Activated CD4-positive, alpha-beta memory T cell treated with anti-CD3 and anti-CD28 coated beads, Interleukin-2, amount 10 ng/mL, durations not matched to agents 7 days and 5 days (primary cell): ENCODE data around the gene PRR20B. TPM values are rescaled to one million over a fixed set of nuclear protein-coding genes. Genes with fewer than 3 reads are reported as not detected.
"Not testable (repeated sequence)": the region's sequence is repeated elsewhere in the genome, so short reads cannot be mapped to it uniquely, and the experiment has no call there.

Experiments used
- CTCF ChIA-PET: fragments of 350-600 bp; sonication (Branson Sonifier 250); formaldehyde crosslinking; loops from one replicate; lab custom pipeline; 2021; ENCODE audit warnings: antibody characterized with exemption, inconsistent platforms; lab: Charles Lee
- POLR2A ChIA-PET: fragments of 350-600 bp; sonication (Branson Sonifier 250); formaldehyde crosslinking; loops from one replicate; lab custom pipeline; 2021; ENCODE audit warnings: antibody characterized with exemption; lab: Charles Lee
- DNase-seq: peaks from one replicate; pipeline ENCODE4 v3.0.0-alpha.2; 2020
- H3K27ac Mint-ChIP-seq: one replicate; pipeline ENCODE4 v1.8.0; 2021; ENCODE audit warnings: mild to moderate bottlenecking, mixed read lengths
- H3K27me3 Mint-ChIP-seq: one replicate; pipeline ENCODE4 v1.8.0; 2021; ENCODE audit warnings: mixed read lengths
- H3K36me3 Mint-ChIP-seq: one replicate; pipeline ENCODE4 v1.8.0; 2021; ENCODE audit warnings: low read depth, mixed read lengths
- H3K4me1 Mint-ChIP-seq: one replicate; pipeline ENCODE4 v1.8.0; 2021; ENCODE audit warnings: mixed read lengths
- H3K4me3 Mint-ChIP-seq: one replicate; pipeline ENCODE4 v1.8.0; 2021; ENCODE audit warnings: mild to moderate bottlenecking, mixed read lengths
- H3K9me3 Mint-ChIP-seq: one replicate; pipeline ENCODE4 v1.8.0; 2021; ENCODE audit warnings: mixed read lengths
- total RNA-seq, 2 experiments: library from RNA; stranded (reverse); gene quantifications; one replicate each; pipeline ENCODE4 v1.2.3, GENCODE V29; 2021

PRR20B gene
- total RNA-seq, result not detected

DNA sequence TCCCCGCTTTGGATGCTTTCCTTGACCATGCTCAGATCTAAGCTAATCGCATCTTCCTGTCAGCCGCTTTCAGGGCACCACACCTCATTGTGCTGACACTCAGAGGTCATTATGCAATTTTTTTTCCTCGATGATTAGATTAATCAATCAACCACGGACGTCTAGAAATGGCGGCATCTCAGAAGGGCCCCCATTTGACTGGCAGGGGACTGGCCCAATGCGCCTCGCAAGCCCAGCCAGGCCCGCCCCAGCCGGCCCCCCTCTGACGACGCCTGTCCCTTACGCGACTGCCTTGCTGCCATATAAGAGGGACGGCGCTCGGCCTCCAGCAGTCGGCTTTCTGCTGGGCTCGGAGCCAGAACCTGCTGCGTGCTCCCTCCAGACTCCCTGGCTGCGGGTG is at the start of gene PRR20B:
Gene PRR20B (plus strand): TSS at position 301 of the 400 bp plus-strand sequence. CDS start 387 bp downstream, outside the sequence.
- DNase-seq, H3K27ac Mint-ChIP-seq, H3K4me1 Mint-ChIP-seq, POLR2A ChIA-PET, CTCF ChIA-PET, H3K9me3 Mint-ChIP-seq, H3K4me3 Mint-ChIP-seq, H3K27me3 Mint-ChIP-seq, H3K36me3 Mint-ChIP-seq: not testable (repeated sequence)

DNA sequence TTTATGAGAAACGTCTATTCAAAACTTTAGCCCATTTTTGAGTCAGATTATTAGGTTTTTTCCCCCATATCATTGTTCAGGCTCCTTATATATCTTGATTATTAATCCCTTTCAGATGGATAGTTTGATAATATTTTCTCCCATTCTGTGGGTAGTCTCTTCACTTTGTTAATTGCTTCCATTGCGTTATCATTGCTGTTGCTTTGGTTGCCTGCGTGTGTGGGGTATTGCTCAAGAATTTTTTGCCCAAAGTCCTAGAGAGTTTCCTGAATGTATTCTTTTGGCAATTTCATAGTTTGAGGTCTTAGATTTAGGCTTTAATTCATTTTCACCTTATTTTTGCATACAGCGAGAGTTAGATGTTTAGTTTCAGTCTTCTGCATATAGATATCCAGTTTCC is 32.3 kb upstream of the PRR20B start:
- H3K4me1 Mint-ChIP-seq, result no peaks in the 10 kb centered on the region
- H3K9me3 Mint-ChIP-seq, result peaks cover 9% of the 10 kb centered on the region
- no peaks in the 10 kb centered on the region for H3K27me3 Mint-ChIP-seq
- ChIA-PET POLR2A (no interaction called here), CTCF (no interaction called here)
- H3K4me3 Mint-ChIP-seq, result no peak overlapping the region
- H3K27ac Mint-ChIP-seq, result no peak overlapping the region
- no peaks in the 10 kb centered on the region for H3K36me3 Mint-ChIP-seq
- DNase-seq, result no peak

DNA sequence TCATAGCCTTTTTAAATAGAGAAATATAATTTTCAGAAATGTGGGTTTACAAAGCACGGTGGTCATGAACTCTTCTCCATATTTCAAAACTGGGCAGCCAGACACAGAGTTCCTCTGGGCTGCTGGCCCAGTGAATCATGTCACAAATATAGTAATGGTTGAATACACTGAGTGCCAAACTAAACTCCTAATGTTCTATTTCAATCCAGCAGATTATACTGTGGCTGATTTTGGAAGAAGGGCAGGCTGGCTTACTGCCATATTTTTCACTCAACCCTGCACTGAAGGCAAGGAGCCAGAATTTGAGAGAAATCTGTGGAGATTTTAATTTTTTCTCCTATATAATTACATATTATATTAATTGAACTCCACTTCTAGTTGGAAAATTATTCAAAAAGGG is 23.6 kb upstream of the PRR20B start:
- POLR2A ChIA-PET, result no interaction called here
- Mint-ChIP-seq H3K9me3 (no peaks in the 10 kb centered on the region), H3K36me3 (no peaks in the 10 kb centered on the region), H3K27me3 (no peaks in the 10 kb centered on the region), H3K4me3 (no peak overlapping the region), H3K27ac (no peak overlapping the region), H3K4me1 (no peaks in the 10 kb centered on the region)
- no peak for DNase-seq
- CTCF ChIA-PET, result no interaction called here

DNA sequence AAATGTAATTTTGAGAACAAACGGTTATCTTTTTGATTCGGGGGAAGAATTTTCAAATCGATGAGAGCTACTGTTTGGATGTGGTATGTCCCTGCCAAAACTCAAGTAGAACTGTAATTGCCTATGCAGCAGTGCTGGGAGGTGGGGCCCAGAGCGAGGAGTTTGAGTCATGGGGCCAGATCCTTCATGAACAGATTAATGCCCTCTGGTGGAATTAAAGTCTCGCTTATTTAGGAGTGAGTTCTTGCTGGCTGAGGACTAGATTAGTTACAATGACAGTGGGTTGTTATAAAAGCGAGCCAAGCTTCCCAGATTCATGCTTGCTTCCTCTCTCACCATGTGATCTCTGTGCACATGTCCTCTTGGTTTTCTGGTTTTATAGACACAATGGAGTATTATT is 18.4 kb upstream of the PRR20B start:
- H3K4me3 Mint-ChIP-seq, result no peak overlapping the region
- ChIA-PET POLR2A (no interaction called here), CTCF (no interaction called here)
- no peaks in the 10 kb centered on the region for H3K36me3 Mint-ChIP-seq
- H3K4me1 Mint-ChIP-seq, result no peaks in the 10 kb centered on the region
- H3K27ac Mint-ChIP-seq, result no peak overlapping the region
- no peak for DNase-seq
- H3K9me3 Mint-ChIP-seq, result peaks cover 4% of the 10 kb centered on the region
- H3K27me3 Mint-ChIP-seq, result no peaks in the 10 kb centered on the region

DNA sequence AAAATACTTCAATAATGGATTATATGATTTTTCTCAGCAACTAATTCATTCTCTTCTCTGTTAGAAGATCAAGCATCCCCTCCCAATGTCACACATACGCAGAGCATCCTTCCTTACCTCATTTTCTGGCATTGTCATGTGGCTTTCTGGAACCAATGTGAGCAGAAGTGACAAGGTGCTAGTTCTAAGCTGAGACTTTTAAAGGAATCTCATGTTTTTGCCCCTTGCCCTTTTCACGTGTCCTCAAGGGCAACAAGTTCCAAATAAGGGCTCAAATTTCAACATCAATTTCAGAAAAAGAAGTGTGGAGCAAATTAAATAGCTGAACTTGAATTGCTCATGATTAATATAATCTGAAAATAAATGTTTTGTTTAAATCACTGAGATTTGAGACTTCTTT is 11.2 kb upstream of the PRR20B start:
- H3K4me3 Mint-ChIP-seq, result no peak overlapping the region

DNA sequence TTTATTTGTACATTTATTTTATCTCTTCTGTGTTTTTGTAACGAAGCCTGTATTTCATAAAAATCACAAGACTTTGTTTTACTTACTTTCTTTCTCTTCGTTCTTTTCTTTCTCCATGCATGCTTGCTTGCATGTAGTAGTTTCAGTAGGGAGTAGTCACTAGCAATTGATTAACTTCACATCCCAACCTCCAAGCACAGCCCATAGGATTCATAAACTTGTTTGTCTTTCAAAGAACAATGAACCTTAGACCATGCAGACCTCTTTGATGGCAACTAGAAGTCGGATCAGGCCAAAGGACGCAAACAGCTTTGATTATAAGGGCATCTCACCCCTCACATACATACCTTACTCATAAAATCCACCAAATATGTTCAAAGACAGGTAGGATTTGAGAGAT is 9.7 kb upstream of the PRR20B start:
- Mint-ChIP-seq H3K27ac (no peak overlapping the region), H3K27me3 (no peaks in the 10 kb centered on the region), H3K9me3 (peaks cover 5% of the 10 kb centered on the region), H3K4me1 (no peaks in the 10 kb centered on the region), H3K36me3 (no peaks in the 10 kb centered on the region), H3K4me3 (no peak overlapping the region)
- ChIA-PET CTCF (no interaction called here), POLR2A (no interaction called here)
- DNase-seq, result no peak

More for the DNA sequence above, 11.2 kb upstream of the PRR20B start:
- ChIA-PET POLR2A (no interaction called here), CTCF (no interaction called here)
- no peak for DNase-seq
- Mint-ChIP-seq H3K4me1 (no peaks in the 10 kb centered on the region), H3K27me3 (no peaks in the 10 kb centered on the region), H3K36me3 (no peaks in the 10 kb centered on the region), H3K27ac (no peak overlapping the region), H3K9me3 (peaks cover 5% of the 10 kb centered on the region)

DNA sequence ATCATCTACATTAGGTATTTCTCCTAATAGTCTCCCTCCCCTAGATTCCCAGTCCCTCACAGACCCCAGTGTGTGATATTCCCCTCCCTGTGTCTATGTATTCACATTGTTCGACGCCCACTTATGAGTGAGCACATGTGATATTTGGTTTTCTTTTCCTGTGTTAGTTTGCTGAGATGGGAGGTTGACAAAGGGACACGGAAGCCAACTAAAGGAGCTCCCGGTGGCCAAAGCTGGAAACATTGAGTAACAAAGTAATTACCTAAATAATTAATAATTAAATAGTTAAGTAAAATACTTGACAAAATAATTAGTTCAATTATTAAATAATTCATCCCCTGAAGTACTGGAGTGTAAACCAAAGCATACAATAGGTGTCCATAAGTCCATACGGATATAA is 8.3 kb upstream of the PRR20B start:
- peaks cover 5% of the 10 kb centered on the region for H3K9me3 Mint-ChIP-seq

DNA sequence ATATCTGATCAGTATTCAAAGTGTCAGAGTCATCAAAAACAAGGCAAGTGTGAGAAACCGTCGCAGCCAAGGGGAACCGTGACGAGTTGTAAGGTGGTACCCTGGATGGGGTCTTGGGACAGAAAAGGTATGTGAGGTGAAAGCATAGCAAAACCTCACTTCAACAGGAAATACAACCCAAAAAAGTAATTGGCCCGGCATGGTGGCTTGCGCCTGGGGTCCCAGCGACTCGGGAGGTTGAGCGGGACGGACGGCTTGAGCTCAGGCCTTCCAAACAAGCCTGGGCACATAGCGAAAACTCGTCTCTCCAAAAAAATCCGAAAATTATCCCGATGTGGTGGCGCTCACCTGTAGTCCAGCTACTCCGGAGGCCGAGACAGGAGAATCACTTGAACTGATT is 7.5 kb upstream of the PRR20B start:
- H3K36me3 Mint-ChIP-seq, H3K27me3 Mint-ChIP-seq, DNase-seq, POLR2A ChIA-PET, H3K4me3 Mint-ChIP-seq, CTCF ChIA-PET, H3K27ac Mint-ChIP-seq, H3K4me1 Mint-ChIP-seq, H3K9me3 Mint-ChIP-seq: not testable (repeated sequence)

More for the DNA sequence above, 8.3 kb upstream of the PRR20B start:
- no peak for DNase-seq
- Mint-ChIP-seq H3K4me3 (no peak overlapping the region), H3K27ac (no peak overlapping the region), H3K27me3 (no peaks in the 10 kb centered on the region), H3K4me1 (no peaks in the 10 kb centered on the region), H3K36me3 (no peaks in the 10 kb centered on the region)
- ChIA-PET CTCF (no interaction called here), POLR2A (no interaction called here)

DNA sequence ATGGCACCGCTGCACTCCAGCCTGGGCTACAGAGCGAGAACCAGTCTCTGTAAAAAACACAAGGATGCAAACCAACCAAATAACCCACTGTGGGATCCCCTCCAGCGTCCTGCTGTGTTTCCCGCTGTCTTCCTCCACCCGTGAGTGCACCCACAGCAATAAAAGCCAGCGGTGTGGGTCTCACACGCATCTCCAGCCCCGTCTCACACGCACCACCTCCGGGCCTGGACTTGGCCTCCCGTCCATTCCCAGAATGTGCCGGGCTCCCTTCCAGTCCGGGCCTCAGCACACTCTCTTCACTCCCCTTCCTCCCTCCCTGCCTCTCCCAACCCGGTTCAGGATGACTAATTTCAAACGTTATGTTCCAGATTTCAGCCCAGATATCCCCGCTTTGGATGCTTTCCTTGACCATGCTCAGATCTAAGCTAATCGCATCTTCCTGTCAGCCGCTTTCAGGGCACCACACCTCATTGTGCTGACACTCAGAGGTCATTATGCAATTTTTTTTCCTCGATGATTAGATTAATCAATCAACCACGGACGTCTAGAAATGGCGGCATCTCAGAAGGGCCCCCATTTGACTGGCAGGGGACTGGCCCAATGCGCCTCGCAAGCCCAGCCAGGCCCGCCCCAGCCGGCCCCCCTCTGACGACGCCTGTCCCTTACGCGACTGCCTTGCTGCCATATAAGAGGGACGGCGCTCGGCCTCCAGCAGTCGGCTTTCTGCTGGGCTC is 6.9 kb upstream of the PRR20B start, which contains the start of gene PRR20A:
Gene PRR20A (plus strand): TSS at position 684 of the 734 bp plus-strand sequence. CDS start 387 bp downstream, outside the sequence.
- DNase-seq, H3K36me3 Mint-ChIP-seq, CTCF ChIA-PET, H3K9me3 Mint-ChIP-seq, H3K4me3 Mint-ChIP-seq, H3K27me3 Mint-ChIP-seq, H3K4me1 Mint-ChIP-seq, POLR2A ChIA-PET, H3K27ac Mint-ChIP-seq: not testable (repeated sequence)

DNA sequence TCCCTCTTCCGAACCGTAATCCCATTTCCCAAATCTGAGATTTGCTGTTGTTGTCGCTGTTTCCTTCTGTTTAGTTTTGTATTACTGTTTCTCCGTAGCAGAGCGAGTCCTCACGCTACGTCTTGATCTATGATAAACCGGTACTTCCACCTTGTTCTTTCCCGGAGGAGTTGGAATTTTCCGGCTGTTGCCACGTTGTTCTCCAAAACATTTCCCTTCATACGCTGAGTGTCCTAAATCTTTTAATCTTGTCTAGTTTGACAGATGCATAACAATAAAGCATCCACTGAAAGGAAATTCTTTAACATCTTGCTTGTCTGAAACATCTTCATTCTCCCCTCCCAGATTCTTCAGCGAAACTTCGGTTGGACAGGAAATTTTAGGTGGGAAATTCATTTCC is 818 bp downstream of the PRR20B start:
- H3K4me3 Mint-ChIP-seq, H3K9me3 Mint-ChIP-seq, CTCF ChIA-PET, H3K36me3 Mint-ChIP-seq, H3K27me3 Mint-ChIP-seq, POLR2A ChIA-PET, H3K4me1 Mint-ChIP-seq, H3K27ac Mint-ChIP-seq, DNase-seq: not testable (repeated sequence)

DNA sequence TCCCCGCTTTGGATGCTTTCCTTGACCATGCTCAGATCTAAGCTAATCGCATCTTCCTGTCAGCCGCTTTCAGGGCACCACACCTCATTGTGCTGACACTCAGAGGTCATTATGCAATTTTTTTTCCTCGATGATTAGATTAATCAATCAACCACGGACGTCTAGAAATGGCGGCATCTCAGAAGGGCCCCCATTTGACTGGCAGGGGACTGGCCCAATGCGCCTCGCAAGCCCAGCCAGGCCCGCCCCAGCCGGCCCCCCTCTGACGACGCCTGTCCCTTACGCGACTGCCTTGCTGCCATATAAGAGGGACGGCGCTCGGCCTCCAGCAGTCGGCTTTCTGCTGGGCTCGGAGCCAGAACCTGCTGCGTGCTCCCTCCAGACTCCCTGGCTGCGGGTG is 6.5 kb downstream of the PRR20B start, which contains the start of gene PRR20C:
Gene PRR20C (plus strand): TSS at position 301 of the 400 bp plus-strand sequence. CDS start 387 bp downstream, outside the sequence.
- POLR2A ChIA-PET, DNase-seq, H3K4me3 Mint-ChIP-seq, H3K36me3 Mint-ChIP-seq, CTCF ChIA-PET, H3K4me1 Mint-ChIP-seq, H3K27ac Mint-ChIP-seq, H3K27me3 Mint-ChIP-seq, H3K9me3 Mint-ChIP-seq: not testable (repeated sequence)

DNA sequence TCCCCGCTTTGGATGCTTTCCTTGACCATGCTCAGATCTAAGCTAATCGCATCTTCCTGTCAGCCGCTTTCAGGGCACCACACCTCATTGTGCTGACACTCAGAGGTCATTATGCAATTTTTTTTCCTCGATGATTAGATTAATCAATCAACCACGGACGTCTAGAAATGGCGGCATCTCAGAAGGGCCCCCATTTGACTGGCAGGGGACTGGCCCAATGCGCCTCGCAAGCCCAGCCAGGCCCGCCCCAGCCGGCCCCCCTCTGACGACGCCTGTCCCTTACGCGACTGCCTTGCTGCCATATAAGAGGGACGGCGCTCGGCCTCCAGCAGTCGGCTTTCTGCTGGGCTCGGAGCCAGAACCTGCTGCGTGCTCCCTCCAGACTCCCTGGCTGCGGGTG is 13.0 kb downstream of the PRR20B start, which contains the start of gene PRR20D:
Gene PRR20D (plus strand): TSS at position 301 of the 400 bp plus-strand sequence. CDS start 387 bp downstream, outside the sequence.
- DNase-seq, H3K4me1 Mint-ChIP-seq, POLR2A ChIA-PET, H3K36me3 Mint-ChIP-seq, H3K9me3 Mint-ChIP-seq, H3K4me3 Mint-ChIP-seq, CTCF ChIA-PET, H3K27me3 Mint-ChIP-seq, H3K27ac Mint-ChIP-seq: not testable (repeated sequence)

DNA sequence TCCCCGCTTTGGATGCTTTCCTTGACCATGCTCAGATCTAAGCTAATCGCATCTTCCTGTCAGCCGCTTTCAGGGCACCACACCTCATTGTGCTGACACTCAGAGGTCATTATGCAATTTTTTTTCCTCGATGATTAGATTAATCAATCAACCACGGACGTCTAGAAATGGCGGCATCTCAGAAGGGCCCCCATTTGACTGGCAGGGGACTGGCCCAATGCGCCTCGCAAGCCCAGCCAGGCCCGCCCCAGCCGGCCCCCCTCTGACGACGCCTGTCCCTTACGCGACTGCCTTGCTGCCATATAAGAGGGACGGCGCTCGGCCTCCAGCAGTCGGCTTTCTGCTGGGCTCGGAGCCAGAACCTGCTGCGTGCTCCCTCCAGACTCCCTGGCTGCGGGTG is 19.6 kb downstream of the PRR20B start, which contains the start of gene PRR20E:
Gene PRR20E (plus strand): TSS at position 301 of the 400 bp plus-strand sequence. CDS start 387 bp downstream, outside the sequence.
- H3K27me3 Mint-ChIP-seq, H3K9me3 Mint-ChIP-seq, DNase-seq, POLR2A ChIA-PET, H3K4me3 Mint-ChIP-seq, CTCF ChIA-PET, H3K27ac Mint-ChIP-seq, H3K36me3 Mint-ChIP-seq, H3K4me1 Mint-ChIP-seq: not testable (repeated sequence)

DNA sequence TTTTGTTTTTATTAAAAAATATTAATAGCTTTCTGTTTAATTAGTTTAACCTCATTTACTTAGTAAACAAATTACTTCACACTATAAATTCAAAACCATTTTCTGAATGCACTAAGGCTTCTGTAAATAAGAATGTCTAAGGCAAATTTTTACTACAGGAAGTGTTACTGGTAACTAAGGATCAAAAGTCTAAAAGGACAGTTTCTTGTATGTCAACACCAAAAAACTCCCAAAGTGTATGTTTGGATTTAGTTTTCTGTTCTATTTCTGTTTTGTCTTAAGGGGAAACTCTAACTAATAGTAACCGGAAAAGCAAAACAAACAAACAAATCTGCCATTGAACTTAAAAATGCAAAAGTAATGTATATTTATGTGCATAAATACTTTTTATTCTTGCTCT is 44.4 kb downstream of the PRR20B start:
- no peak for DNase-seq
- ChIA-PET POLR2A (no interaction called here), CTCF (no interaction called here)
- H3K9me3 Mint-ChIP-seq, result no peaks in the 10 kb centered on the region
- no peaks in the 10 kb centered on the region for H3K27me3 Mint-ChIP-seq
- no peak overlapping the region for H3K27ac Mint-ChIP-seq
- H3K36me3 Mint-ChIP-seq, result no peaks in the 10 kb centered on the region
- H3K4me1 Mint-ChIP-seq, result no peaks in the 10 kb centered on the region
- no peak overlapping the region for H3K4me3 Mint-ChIP-seq
